ENCODE results near the gene DRAXIN.

DNA sequence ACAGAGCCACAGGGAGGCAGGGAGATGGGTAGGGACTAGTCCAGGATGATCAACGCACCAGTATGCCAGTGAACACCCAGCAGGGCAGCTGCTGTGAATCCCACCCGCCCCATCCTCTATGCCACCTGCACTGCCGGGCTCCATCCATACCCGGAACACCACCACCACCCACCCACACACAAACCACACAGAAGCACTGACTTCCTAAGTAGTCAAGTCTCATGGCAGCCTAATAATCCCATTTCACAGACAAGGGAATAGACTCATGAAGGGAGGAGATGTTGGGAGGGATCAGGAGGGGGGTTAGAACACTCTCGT is 6.3 kb downstream of the DRAXIN start:
- TF ChIP-seq, protein P1, sequence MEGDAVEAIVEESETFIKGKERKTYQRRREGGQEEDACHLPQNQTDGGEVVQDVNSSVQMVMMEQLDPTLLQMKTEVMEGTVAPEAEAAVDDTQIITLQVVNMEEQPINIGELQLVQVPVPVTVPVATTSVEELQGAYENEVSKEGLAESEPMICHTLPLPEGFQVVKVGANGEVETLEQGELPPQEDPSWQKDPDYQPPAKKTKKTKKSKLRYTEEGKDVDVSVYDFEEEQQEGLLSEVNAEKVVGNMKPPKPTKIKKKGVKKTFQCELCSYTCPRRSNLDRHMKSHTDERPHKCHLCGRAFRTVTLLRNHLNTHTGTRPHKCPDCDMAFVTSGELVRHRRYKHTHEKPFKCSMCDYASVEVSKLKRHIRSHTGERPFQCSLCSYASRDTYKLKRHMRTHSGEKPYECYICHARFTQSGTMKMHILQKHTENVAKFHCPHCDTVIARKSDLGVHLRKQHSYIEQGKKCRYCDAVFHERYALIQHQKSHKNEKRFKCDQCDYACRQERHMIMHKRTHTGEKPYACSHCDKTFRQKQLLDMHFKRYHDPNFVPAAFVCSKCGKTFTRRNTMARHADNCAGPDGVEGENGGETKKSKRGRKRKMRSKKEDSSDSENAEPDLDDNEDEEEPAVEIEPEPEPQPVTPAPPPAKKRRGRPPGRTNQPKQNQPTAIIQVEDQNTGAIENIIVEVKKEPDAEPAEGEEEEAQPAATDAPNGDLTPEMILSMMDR (IDR thresholded peaks at IDR 0.05; ENCODE audit: insufficient read depth, low read length): no peak
- TF ChIP-seq SPI1 (IDR thresholded peaks at IDR 0.05; ENCODE audit: borderline replicate concordance, low read depth): no peak
- TF ChIP-seq, protein P2, sequence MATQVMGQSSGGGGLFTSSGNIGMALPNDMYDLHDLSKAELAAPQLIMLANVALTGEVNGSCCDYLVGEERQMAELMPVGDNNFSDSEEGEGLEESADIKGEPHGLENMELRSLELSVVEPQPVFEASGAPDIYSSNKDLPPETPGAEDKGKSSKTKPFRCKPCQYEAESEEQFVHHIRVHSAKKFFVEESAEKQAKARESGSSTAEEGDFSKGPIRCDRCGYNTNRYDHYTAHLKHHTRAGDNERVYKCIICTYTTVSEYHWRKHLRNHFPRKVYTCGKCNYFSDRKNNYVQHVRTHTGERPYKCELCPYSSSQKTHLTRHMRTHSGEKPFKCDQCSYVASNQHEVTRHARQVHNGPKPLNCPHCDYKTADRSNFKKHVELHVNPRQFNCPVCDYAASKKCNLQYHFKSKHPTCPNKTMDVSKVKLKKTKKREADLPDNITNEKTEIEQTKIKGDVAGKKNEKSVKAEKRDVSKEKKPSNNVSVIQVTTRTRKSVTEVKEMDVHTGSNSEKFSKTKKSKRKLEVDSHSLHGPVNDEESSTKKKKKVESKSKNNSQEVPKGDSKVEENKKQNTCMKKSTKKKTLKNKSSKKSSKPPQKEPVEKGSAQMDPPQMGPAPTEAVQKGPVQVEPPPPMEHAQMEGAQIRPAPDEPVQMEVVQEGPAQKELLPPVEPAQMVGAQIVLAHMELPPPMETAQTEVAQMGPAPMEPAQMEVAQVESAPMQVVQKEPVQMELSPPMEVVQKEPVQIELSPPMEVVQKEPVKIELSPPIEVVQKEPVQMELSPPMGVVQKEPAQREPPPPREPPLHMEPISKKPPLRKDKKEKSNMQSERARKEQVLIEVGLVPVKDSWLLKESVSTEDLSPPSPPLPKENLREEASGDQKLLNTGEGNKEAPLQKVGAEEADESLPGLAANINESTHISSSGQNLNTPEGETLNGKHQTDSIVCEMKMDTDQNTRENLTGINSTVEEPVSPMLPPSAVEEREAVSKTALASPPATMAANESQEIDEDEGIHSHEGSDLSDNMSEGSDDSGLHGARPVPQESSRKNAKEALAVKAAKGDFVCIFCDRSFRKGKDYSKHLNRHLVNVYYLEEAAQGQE (IDR thresholded peaks at IDR 0.05; ENCODE audit: insufficient replicate concordance, low read depth): no peak
- TF ChIP-seq POLR2AphosphoS5 (IDR thresholded peaks at IDR 0.05; ENCODE audit: low read depth): no peak
- no peak for TF ChIP-seq GABPA (IDR thresholded peaks at IDR 0.05; ENCODE audit: low read depth)
